Caco-2 (cell line): ENCODE results near the gene KNL1. TPM values are rescaled to one million over a fixed set of nuclear protein-coding genes. Genes with fewer than 3 reads are reported as not detected.
A peak's percentile ranks its signal among the peaks of the same experiment; 100 is the strongest.

Experiments
- BruUV-seq: library from RNA; stranded (reverse); fragments of 400-500 nt; replicated peaks from 2 replicates; lab custom pipeline; 2021; lab: Mats Ljungman, UMichigan
- CTCF ChIA-PET: fragments of 300-600 bp; sonication (Branson Sonifier 250); formaldehyde crosslinking; loops from one replicate; lab custom pipeline; 2022; ENCODE audit warnings: antibody characterized with exemption; lab: Charles Lee
- POLR2A ChIA-PET: fragments of 300-600 bp; sonication (Branson Sonifier 250); formaldehyde crosslinking; loops from one replicate; lab custom pipeline; 2022; ENCODE audit warnings: antibody characterized with exemption; lab: Charles Lee
- DNase-seq, 2 experiments: peaks; one replicate each; pipeline versions ENCODE4 v3.0.0 to v3.0.0-alpha.2; 2020 to 2022
- H3K27me3 ChIP-seq: replicated peaks from 2 replicates; pipeline ENCODE4 v1.6.0; 2011; ENCODE audit warnings: low read length; ENCODE audit not compliant: control insufficient read depth, insufficient read depth
- H3K36me3 ChIP-seq: 2 replicates; pipeline ENCODE4 v1.5.1; 2011; ENCODE audit warnings: low read length; ENCODE audit not compliant: control insufficient read depth, insufficient read depth
- H3K4me1 ChIP-seq: fragments of 250-450 bp; sonication (Bioruptor Pico); 2 replicates; pipeline ENCODE4 v1.5.1; 2020; ENCODE audit warnings: mild to moderate bottlenecking
- H3K4me3 ChIP-seq: 2 replicates; pipeline ENCODE4 v1.5.1; 2011; ENCODE audit warnings: low read depth, mild to moderate bottlenecking, control low read depth, low read length
- H3K9me3 ChIP-seq: fragments of 250-450 bp; sonication (Bioruptor Pico); 2 replicates; pipeline ENCODE4 v1.5.1; 2020; ENCODE audit warnings: mild to moderate bottlenecking, moderate library complexity
- H3K27ac Mint-ChIP-seq: one replicate; pipeline ENCODE4 v1.8.0; 2022; ENCODE audit warnings: mixed read lengths; ENCODE audit not compliant: unreplicated experiment
- H3K27me3 Mint-ChIP-seq: one replicate; pipeline ENCODE4 v1.8.0; 2022; ENCODE audit warnings: mixed read lengths; ENCODE audit not compliant: insufficient read depth, unreplicated experiment
- H3K36me3 Mint-ChIP-seq: one replicate; pipeline ENCODE4 v1.8.0; 2022; ENCODE audit warnings: mild to moderate bottlenecking, mixed read lengths; ENCODE audit not compliant: insufficient read depth, unreplicated experiment
- H3K4me1 Mint-ChIP-seq: one replicate; pipeline ENCODE4 v1.8.0; 2022; ENCODE audit warnings: low read depth, mixed read lengths; ENCODE audit not compliant: unreplicated experiment
- H3K4me3 Mint-ChIP-seq: one replicate; pipeline ENCODE4 v1.8.0; 2022; ENCODE audit warnings: mild to moderate bottlenecking, moderate library complexity, mixed read lengths; ENCODE audit not compliant: unreplicated experiment
- H3K9me3 Mint-ChIP-seq: one replicate; pipeline ENCODE4 v1.8.0; 2022; ENCODE audit warnings: mixed read lengths; ENCODE audit not compliant: unreplicated experiment
- intact Hi-C: fragments of 100-400 bp; cut with micrococcal nuclease; formaldehyde crosslinking; loops from one replicate; pipeline ENCODE4 v1.10.0; 2022; ENCODE audit not compliant: unreplicated experiment
- total RNA-seq: library from RNA; stranded (reverse); gene quantifications from 2 replicates; pipeline ENCODE4 v1.2.3, GENCODE V29; 2022
- TF ChIP-seq, protein P1 (sequence below), 2 experiments: fragments of 200-600 bp in 1 of 2; IDR thresholded peaks; 1 replicate in 1 of 2; 2 replicates in 1 of 2; pipeline versions ENCODE4 v1.5.1 to v1.8.0; 2011 to 2022; ENCODE audit warnings: antibody characterized with exemption in 1 of 2, control low read depth in 1 of 2, inconsistent platforms in 1 of 2, low read depth in 1 of 2, low read length in 1 of 2, mild to moderate bottlenecking in 1 of 2, moderate library complexity in 1 of 2; ENCODE audit not compliant: insufficient read depth in 1 of 2, severe bottlenecking in 1 of 2, unreplicated experiment in 1 of 2

Gene KNL1
- total RNA-seq, 1 experiment from 2014 or later, result 29.5 TPM

DNA sequence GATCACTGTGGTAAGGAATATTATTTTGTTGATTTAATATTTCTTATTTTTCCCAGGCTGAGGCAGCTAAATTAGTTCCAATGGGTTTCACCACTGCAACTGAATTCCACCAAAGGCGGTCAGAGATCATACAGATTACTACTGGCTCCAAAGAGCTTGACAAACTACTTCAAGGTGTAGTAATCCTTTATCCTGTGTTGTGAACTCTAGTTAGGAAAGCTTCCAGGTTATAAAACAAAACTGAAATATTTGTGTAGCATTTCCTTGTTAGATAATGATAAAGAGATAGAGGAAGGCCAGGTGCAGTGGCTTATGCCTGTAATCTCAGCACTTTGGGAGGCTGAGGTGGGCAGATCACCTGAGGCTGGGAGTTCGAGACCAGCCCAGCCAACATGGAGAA lies 112.1 kb downstream of the KNL1 start:
- no peak overlapping the region for H3K4me3 ChIP-seq
- Mint-ChIP-seq H3K27ac (no peak overlapping the region), H3K4me3 (no peak overlapping the region), H3K36me3 (peaks cover 89% of the 10 kb centered on the region), H3K9me3 (no peaks in the 10 kb centered on the region), H3K4me1 (no peaks in the 10 kb centered on the region), H3K27me3 (no peaks in the 10 kb centered on the region)
- BruUV-seq, result no TSS peak
- intact Hi-C loops, result no loop called here
- H3K4me1 ChIP-seq, result peaks cover 5% of the 10 kb centered on the region; the same call in 1 of the 2 replicates
- POLR2A ChIA-PET, result no interaction called here
- H3K27me3 ChIP-seq, result no peaks in the 10 kb centered on the region
- peak in 1 of 2 experiments; percentile 23 for DNase-seq
- no peaks in the 10 kb centered on the region for H3K9me3 ChIP-seq
- CTCF ChIA-PET, result no interaction called here
- TF ChIP-seq, protein P1, sequence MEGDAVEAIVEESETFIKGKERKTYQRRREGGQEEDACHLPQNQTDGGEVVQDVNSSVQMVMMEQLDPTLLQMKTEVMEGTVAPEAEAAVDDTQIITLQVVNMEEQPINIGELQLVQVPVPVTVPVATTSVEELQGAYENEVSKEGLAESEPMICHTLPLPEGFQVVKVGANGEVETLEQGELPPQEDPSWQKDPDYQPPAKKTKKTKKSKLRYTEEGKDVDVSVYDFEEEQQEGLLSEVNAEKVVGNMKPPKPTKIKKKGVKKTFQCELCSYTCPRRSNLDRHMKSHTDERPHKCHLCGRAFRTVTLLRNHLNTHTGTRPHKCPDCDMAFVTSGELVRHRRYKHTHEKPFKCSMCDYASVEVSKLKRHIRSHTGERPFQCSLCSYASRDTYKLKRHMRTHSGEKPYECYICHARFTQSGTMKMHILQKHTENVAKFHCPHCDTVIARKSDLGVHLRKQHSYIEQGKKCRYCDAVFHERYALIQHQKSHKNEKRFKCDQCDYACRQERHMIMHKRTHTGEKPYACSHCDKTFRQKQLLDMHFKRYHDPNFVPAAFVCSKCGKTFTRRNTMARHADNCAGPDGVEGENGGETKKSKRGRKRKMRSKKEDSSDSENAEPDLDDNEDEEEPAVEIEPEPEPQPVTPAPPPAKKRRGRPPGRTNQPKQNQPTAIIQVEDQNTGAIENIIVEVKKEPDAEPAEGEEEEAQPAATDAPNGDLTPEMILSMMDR (IDR thresholded peaks at IDR 0.05; ENCODE audit: insufficient read depth in 1 of 2, low read depth in 1 of 2, low read length in 1 of 2, severe bottlenecking in 1 of 2, unreplicated experiment in 1 of 2), result no peak
- H3K36me3 ChIP-seq, result no peaks in the 10 kb centered on the region

Other genes starting within 250 kb of the KNL1 start
- gene PHGR1, start 243.2 kb upstream of the KNL1 start, total RNA-seq, result 67.9 and 103 TPM in 2 replicates
- gene DISP2, start 236.0 kb upstream of the KNL1 start, total RNA-seq, result 4.6 and 6.3 TPM in 2 replicates
- gene KNSTRN, start 211.5 kb upstream of the KNL1 start, total RNA-seq, result 67.5 and 74.7 TPM in 2 replicates
- 74.5 and 76.6 TPM in 2 replicates for gene IVD, start 188.5 kb upstream of the KNL1 start, total RNA-seq
- 25.9 and 28.1 TPM in 2 replicates for gene BAHD1, start 153.3 kb upstream of the KNL1 start, total RNA-seq
- gene CHST14, start 123.3 kb upstream of the KNL1 start, total RNA-seq, result 17.0 and 19.6 TPM in 2 replicates
- 11.7 and 17.0 TPM in 2 replicates for gene CCDC32, start 29.2 kb upstream of the KNL1 start, total RNA-seq
- gene RPUSD2, start 24.9 kb upstream of the KNL1 start, total RNA-seq, result 12.9 and 14.6 TPM in 2 replicates
- gene RAD51, start 100.9 kb downstream of the KNL1 start, total RNA-seq, result 37.8 and 47.0 TPM in 2 replicates
- 46.3 and 48.0 TPM in 2 replicates for gene RMDN3, start 161.0 kb downstream of the KNL1 start, total RNA-seq
- 54.4 and 59.2 TPM in 2 replicates for gene GCHFR, start 169.8 kb downstream of the KNL1 start, total RNA-seq
- gene C15orf62, start 175.7 kb downstream of the KNL1 start, total RNA-seq, result 0.91 and 1.3 TPM in 2 replicates
- 26.7 and 26.9 TPM in 2 replicates for gene ZFYVE19, start 212.8 kb downstream of the KNL1 start, total RNA-seq
- 26.3 and 30.1 TPM in 2 replicates for gene DNAJC17, start 213.2 kb downstream of the KNL1 start, total RNA-seq
- 0.43 TPM in 1 of 2 replicates, not detected in the other for gene PPP1R14D, start 234.5 kb downstream of the KNL1 start, total RNA-seq
- 290 and 305 TPM in 2 replicates for gene SPINT1, start 249.8 kb downstream of the KNL1 start, total RNA-seq